B cell (primary cell): ENCODE data around the gene C6orf52. TPM values are rescaled to one million over a fixed set of nuclear protein-coding genes. Genes with fewer than 3 reads are reported as not detected.

Source experiments
- ATAC-seq: fragments of 200-7000 bp; cut with Tn5 transposase; one replicate; pipeline ENCODE4 v1.10.0; 2021; ENCODE audit warnings: low read depth, mild to moderate bottlenecking, moderate number of reproducible peaks, moderate library complexity
- CTCF ChIA-PET: fragments of 350-600 bp; sonication (Branson Sonifier 250); formaldehyde crosslinking; loops from one replicate; lab custom pipeline; 2021; ENCODE audit warnings: antibody characterized with exemption, inconsistent platforms; lab: Charles Lee
- POLR2A ChIA-PET: fragments of 350-600 bp; sonication (Branson Sonifier 250); formaldehyde crosslinking; loops from one replicate; lab custom pipeline; 2021; ENCODE audit warnings: antibody characterized with exemption; lab: Charles Lee
- DNase-seq: peaks from one replicate; pipeline ENCODE4 v3.0.0; 2013
- H2AFZ ChIP-seq: 2 replicates; pipeline ENCODE4 v1.6.1; 2012; ENCODE audit warnings: mild to moderate bottlenecking, low read depth, low read length; ENCODE audit not compliant: insufficient read depth, poor library complexity, severe bottlenecking
- H3K27ac ChIP-seq, 2 donors: 1 replicate in 1 of 2; 2 replicates in 1 of 2; pipeline ENCODE4 v1.5.1; 2012 to 2013; ENCODE audit warnings: low read length in 2 of 2, mild to moderate bottlenecking in 2 of 2, moderate library complexity in 1 of 2
- H3K27me3 ChIP-seq, 4 experiments: fragments of 200-600 bp in 1 of 4; sonication (generic) in 1 of 4; replicated peaks in 1 of 4; 1 replicate in 2 of 4; 2 replicates in 2 of 4; pipeline versions ENCODE4 v1.6.1 to v1.7.0; 2013 to 2016; ENCODE audit warnings: low read length in 3 of 4, mild to moderate bottlenecking in 2 of 4, mixed read lengths in 1 of 4, moderate library complexity in 1 of 4; ENCODE audit not compliant: insufficient read depth in 4 of 4, control insufficient read depth in 3 of 4; ENCODE audit errors: control extremely low read depth in 1 of 4
- H3K36me3 ChIP-seq, 2 experiments: replicated peaks in 1 of 2; 1 replicate in 1 of 2; 2 replicates in 1 of 2; pipeline versions ENCODE4 v1.6.1 to v1.7.1; 2013; ENCODE audit warnings: low read length in 1 of 2; ENCODE audit not compliant: insufficient read depth in 2 of 2, control insufficient read depth in 1 of 2; ENCODE audit errors: control extremely low read depth in 1 of 2, extremely low read depth in 1 of 2
- H3K4me1 ChIP-seq, 2 donors: fragments of 200-600 bp in 1 of 2; sonication (generic) in 1 of 2; 1 replicate in 1 of 2; 2 replicates in 1 of 2; pipeline versions ENCODE4 v1.5.1 to v1.6.1; 2013 to 2017; ENCODE audit warnings: low read length in 2 of 2; ENCODE audit not compliant: control insufficient read depth in 2 of 2, insufficient read depth in 2 of 2
- H3K4me2 ChIP-seq: replicated peaks from 2 replicates; pipeline ENCODE3; 2012; ENCODE audit warnings: mild to moderate bottlenecking, low read depth, low read length; ENCODE audit not compliant: poor library complexity, severe bottlenecking
- H3K4me3 ChIP-seq, 5 experiments: fragments of 200-600 bp in 1 of 5; sonication (generic) in 1 of 5; 1 replicate in 3 of 5; 2 replicates in 2 of 5; pipeline versions ENCODE4 v1.5.1 to v1.7.0; 2011 to 2016; ENCODE audit warnings: low read length in 4 of 5, mild to moderate bottlenecking in 4 of 5, low read depth in 2 of 5, control low read depth in 1 of 5, moderate library complexity in 1 of 5; ENCODE audit not compliant: insufficient read depth in 1 of 5; ENCODE audit errors: control extremely low read depth in 1 of 5, extremely low read depth in 1 of 5
- H3K79me2 ChIP-seq: fragments of 200-600 bp; sonication (generic); one replicate; pipeline ENCODE4 v1.6.0; 2016; ENCODE audit warnings: low read length; ENCODE audit not compliant: control insufficient read depth, insufficient read depth
- H3K9ac ChIP-seq: fragments of 200-600 bp; sonication (generic); 2 replicates; pipeline ENCODE4 v1.6.1; 2017; ENCODE audit warnings: mild to moderate bottlenecking, low read length, moderate library complexity
- H3K9me3 ChIP-seq, 3 donors: one replicate each; pipeline versions ENCODE4 v1.6.1 to v1.7.1; 2013; ENCODE audit warnings: low read length in 2 of 3; ENCODE audit not compliant: control insufficient read depth in 2 of 3, insufficient read depth in 1 of 3; ENCODE audit errors: control extremely low read depth in 1 of 3
- H4K20me1 ChIP-seq: 2 replicates; pipeline ENCODE4 v1.6.0; 2012; ENCODE audit warnings: mild to moderate bottlenecking, low read length; ENCODE audit not compliant: insufficient read depth, control insufficient read depth, poor library complexity, severe bottlenecking
- H3K27ac Mint-ChIP-seq: one replicate; pipeline ENCODE4 v1.8.0; 2021; ENCODE audit warnings: mixed read lengths
- H3K27me3 Mint-ChIP-seq: one replicate; pipeline ENCODE4 v1.8.0; 2021; ENCODE audit warnings: mixed read lengths
- H3K4me1 Mint-ChIP-seq: one replicate; pipeline ENCODE4 v1.8.0; 2021; ENCODE audit warnings: mixed read lengths
- H3K4me3 Mint-ChIP-seq: one replicate; pipeline ENCODE4 v1.8.0; 2021; ENCODE audit warnings: mixed read lengths
- H3K9me3 Mint-ChIP-seq: one replicate; pipeline ENCODE4 v1.8.0; 2022; ENCODE audit warnings: mixed read lengths; ENCODE audit not compliant: insufficient read depth
- EZH2 ChIP-seq: IDR thresholded peaks from 2 replicates; pipeline ENCODE4 v1.6.1; 2012; ENCODE audit warnings: borderline replicate concordance, low read depth, mild to moderate bottlenecking, moderate library complexity, low read length; ENCODE audit not compliant: insufficient read depth, poor library complexity, severe bottlenecking
- WGBS: methylation state at CpG from one replicate; pipeline ENCODE4 v1.1.5; 2013; ENCODE audit warnings: missing lambda C conversion rate; ENCODE audit not compliant: insufficient coverage; 5-methylcytosine and 5-hydroxymethylcytosine counted together
- intact Hi-C: fragments of 100-400 bp; cut with micrococcal nuclease; formaldehyde crosslinking; loops from one replicate; pipeline ENCODE4 v1.10.0; 2022
- polyA minus RNA-seq: library from RNA; depleted of rRNA, polyadenylated mRNA; stranded (reverse); fragments of >200 nt; gene quantifications from 2 replicates; pipeline ENCODE4 v1.2.3, GENCODE V29; 2012
- polyA plus RNA-seq: library from polyadenylated mRNA; depleted of rRNA; stranded (reverse); fragments of >200 nt; gene quantifications from 2 replicates; pipeline ENCODE4 v1.2.3, GENCODE V29; 2012
- total RNA-seq, 2 donors: library from RNA; stranded (reverse); fragments of 120-200 nt in 1 of 2; gene quantifications; 1 replicate in 1 of 2; 2 replicates in 1 of 2; pipeline versions ENCODE4 v1.2.3 to v1.2.4, GENCODE V29; 2013 to 2022
- TF ChIP-seq, protein P1 (sequence below): fragments of 200-600 bp; IDR thresholded peaks from one replicate; pipeline ENCODE4 v1.8.0; 2022; ENCODE audit warnings: antibody characterized with exemption, mild to moderate bottlenecking

The C6orf52 gene
- total RNA-seq, result 1.2 TPM in 1 of 2 replicates, not detected in the other
- 0.56 TPM for total RNA-seq (2013)
- 0.51 and 0.87 TPM in 2 replicates for polyA plus RNA-seq
- polyA minus RNA-seq, result 0.77 TPM in 1 of 2 replicates, not detected in the other

DNA sequence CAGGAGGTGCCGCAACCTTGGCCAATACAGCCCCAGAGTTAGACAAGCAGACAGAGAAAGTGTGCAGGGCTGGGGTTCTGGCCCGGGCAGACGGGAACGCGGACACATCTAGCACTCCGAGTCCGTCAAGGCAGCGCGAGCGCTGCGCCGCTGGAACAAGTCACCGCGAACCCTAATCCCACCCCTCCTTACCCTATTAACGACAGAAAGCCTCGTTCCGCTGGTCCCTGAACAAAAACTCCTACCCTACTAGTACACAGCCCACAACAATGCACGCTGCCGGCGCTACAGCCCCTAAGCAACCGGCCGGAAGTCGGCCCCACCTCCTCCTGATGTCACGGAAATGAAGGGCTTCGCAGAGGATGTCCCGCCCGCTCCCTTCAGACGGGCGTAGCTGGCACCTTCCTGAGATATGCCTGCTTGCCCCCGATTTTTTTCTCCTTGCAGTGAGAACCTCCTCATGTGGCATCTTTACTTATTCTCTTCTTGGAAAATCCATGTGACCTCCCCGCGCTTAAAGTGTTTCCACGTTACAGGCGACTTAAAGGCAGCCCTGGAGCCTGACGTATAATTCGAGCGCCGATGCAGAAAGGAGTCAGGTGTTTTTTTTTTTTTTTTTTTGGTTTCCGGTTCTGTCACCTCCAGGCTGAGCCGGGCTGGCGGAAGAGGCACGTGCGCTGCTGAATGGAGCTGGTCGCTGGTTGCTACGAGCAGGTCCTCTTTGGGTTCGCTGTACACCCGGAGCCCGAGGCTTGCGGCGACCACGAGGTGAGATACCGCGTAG lies at the start of gene C6orf52, which contains the start of gene PAK1IP1:
C6orf52 (minus strand) TSS at position 315 of the 784 bp plus-strand sequence. CDS start 7,066 bp downstream, outside the sequence.
PAK1IP1 (plus strand) TSS at position 671 of the 784 bp plus-strand sequence; CDS start at position 685, 14 bp downstream.
- TF ChIP-seq, protein P1, sequence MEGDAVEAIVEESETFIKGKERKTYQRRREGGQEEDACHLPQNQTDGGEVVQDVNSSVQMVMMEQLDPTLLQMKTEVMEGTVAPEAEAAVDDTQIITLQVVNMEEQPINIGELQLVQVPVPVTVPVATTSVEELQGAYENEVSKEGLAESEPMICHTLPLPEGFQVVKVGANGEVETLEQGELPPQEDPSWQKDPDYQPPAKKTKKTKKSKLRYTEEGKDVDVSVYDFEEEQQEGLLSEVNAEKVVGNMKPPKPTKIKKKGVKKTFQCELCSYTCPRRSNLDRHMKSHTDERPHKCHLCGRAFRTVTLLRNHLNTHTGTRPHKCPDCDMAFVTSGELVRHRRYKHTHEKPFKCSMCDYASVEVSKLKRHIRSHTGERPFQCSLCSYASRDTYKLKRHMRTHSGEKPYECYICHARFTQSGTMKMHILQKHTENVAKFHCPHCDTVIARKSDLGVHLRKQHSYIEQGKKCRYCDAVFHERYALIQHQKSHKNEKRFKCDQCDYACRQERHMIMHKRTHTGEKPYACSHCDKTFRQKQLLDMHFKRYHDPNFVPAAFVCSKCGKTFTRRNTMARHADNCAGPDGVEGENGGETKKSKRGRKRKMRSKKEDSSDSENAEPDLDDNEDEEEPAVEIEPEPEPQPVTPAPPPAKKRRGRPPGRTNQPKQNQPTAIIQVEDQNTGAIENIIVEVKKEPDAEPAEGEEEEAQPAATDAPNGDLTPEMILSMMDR, result no peak
- no peak for TF ChIP-seq EZH2
- Histone ChIP-seq H3K36me3 (peaks cover 0 to 13% of the 10 kb centered on the region in 2 experiments), H3K27me3 (no peaks in the 10 kb centered on the region), H3K4me3 (peak within 1 kb of the TSS; percentile 73 to 97 (median 95)), H3K79me2 (peaks cover 38% of the 10 kb centered on the region), H3K27ac (peak within 1 kb of the TSS; percentile 96 to 99), H3K4me1 (peaks cover 16 to 28% of the 10 kb centered on the region in 2 donors), H4K20me1 (no peaks in the 10 kb centered on the region), H3K4me2 (peak within 1 kb of the TSS; percentile 86), H3K9me3 (no peaks in the 10 kb centered on the region), H2AFZ (peak within 1 kb of the TSS; percentile 90), H3K9ac (peak within 1 kb of the TSS; percentile 87)
- H3K4me3 Mint-ChIP-seq, result peak within 1 kb of the TSS; percentile 97
- under 1% methylated on average over 53 of the region's 53 CpGs for WGBS
- H3K4me1 Mint-ChIP-seq, result peaks cover 30% of the 10 kb centered on the region
- peak; percentile 94 for ATAC-seq
- no peaks in the 10 kb centered on the region for H3K9me3 Mint-ChIP-seq
- CTCF ChIA-PET, result interaction anchor here (0.7 to 3.8 kb wide), 11 partner anchors 25 to 216 kb away, joined by 3 to 39 read pairs (median 4); partner anchors contain the start of gene TMEM14C
- H3K27ac Mint-ChIP-seq, result peak within 1 kb of the TSS; percentile 100
- peak; percentile 98 for DNase-seq
- intact Hi-C loops, result loop anchor here (1.0 kb wide), 5 partner anchors 29 to 184 kb away; partner anchors contain the start of genes TMEM14B and TMEM14C
- POLR2A ChIA-PET, result interaction anchor here (0.6 to 2.3 kb wide), 16 partner anchors 26 to 399 kb away, joined by 3 to 16 read pairs (median 4); partner anchors contain the start of genes SMIM13 and TMEM14C
- no peaks in the 10 kb centered on the region for H3K27me3 Mint-ChIP-seq
